ENCODE measurements around the gene FOXO1.

Gene FOXO1

DNA sequence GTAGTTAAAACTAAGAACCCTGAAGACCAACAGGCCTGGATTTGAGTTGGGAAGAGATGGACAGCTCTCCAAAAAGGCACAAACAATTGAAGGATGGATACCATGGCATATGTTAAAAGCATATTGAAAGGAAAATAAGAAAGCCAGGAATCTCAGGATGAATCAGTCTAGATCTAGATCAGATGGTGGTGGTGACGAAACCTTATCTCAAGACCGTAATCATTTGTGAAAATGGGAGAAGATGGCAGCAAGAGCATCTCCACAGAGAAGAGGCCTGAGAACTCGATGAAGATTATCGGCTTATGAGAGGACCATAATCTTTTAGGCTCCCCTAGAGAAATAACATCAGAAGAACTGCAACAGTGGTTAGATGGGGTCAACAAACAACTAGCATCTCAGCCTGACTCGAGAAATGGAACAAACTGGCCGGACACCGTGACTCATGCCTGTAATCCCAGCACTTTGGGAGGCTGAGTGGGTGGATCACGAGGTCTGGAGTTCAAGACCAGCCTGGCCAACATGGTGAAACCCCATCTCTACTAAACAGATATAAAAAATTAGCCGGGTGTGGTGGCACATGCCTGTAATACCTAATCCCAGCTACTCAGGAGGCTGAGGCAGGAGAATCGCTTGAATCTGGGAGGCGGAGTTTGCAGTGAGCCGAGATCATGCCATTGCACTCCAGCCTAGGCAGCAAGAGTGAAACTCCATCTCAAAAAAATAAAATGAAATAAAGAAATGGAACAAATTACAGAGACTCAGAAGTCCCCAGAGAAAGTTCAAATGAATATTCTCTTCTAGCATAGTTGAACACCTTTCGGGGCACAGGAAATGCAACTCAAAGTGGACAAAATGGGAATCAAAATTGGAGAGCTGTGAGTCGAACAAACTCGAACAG, 47.6 kb downstream of the FOXO1 start:
- no peak overlapping the region for H3K4me3 ChIP-seq (ENCODE audit: low read depth, low read length)
- DNase-seq (ENCODE audit: low read depth), result no peak
- TF ChIP-seq, protein P1, sequence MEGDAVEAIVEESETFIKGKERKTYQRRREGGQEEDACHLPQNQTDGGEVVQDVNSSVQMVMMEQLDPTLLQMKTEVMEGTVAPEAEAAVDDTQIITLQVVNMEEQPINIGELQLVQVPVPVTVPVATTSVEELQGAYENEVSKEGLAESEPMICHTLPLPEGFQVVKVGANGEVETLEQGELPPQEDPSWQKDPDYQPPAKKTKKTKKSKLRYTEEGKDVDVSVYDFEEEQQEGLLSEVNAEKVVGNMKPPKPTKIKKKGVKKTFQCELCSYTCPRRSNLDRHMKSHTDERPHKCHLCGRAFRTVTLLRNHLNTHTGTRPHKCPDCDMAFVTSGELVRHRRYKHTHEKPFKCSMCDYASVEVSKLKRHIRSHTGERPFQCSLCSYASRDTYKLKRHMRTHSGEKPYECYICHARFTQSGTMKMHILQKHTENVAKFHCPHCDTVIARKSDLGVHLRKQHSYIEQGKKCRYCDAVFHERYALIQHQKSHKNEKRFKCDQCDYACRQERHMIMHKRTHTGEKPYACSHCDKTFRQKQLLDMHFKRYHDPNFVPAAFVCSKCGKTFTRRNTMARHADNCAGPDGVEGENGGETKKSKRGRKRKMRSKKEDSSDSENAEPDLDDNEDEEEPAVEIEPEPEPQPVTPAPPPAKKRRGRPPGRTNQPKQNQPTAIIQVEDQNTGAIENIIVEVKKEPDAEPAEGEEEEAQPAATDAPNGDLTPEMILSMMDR (IDR thresholded peaks at IDR 0.05; ENCODE audit: control insufficient read depth, extremely low read depth, insufficient read depth), result no peak

DNA sequence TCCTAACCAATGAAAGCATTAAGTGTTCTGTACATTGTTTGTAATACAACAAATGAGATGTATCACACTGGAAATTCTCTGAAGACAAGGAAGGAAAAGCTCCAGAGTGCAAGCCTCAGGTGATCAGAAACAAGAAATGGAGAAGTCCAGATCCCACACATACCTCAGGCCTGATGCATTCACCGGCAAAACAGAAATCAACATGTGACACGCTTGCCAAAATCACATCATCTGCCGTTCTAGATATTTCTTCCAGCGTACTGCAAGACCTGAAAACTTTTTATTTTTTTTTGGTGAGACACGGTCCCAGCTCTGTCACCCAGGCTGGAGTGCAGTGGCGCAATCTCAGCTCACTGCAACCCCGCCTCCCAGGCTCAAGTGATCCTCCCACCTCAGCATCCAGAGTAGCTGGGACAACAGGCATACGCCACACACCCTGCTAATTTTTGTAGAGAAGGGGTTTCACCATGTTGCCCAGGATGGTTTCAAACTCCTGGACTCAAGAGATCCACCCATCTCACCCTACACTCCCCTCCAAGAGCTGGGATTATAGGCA, 48.6 kb downstream of the FOXO1 start:
- TF ChIP-seq, protein P1 (IDR thresholded peaks at IDR 0.05; ENCODE audit: control insufficient read depth, extremely low read depth, insufficient read depth), result no peak
- DNase-seq (ENCODE audit: low read depth), result no peak
- H3K4me3 ChIP-seq (ENCODE audit: low read depth, low read length), result no peak overlapping the region

DNA sequence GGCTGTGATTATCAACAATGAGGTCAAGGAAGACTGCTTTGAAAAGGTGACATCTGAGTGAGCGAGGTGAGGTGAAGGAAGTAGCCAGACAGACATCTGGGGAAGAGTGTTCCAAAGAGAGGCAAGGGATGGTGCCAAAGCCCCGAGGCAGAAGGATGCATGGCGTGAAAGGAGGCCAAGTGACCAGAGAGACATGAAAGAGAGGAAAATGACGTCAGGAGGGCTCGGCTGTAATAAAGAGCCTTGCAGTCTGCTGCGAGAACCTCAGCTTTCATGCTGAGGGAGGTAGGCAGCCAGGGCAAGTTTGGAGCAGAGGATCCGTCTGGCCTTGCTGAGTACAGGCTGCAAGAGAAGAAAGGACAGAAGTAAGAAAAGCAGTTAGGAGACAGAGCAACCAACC, 50.8 kb downstream of the FOXO1 start:
- no peak overlapping the region for H3K4me3 ChIP-seq (ENCODE audit: low read depth, low read length)
- TF ChIP-seq, protein P1 (IDR thresholded peaks at IDR 0.05; ENCODE audit: control insufficient read depth, extremely low read depth, insufficient read depth), result no peak
- no peak for DNase-seq (ENCODE audit: low read depth)

DNA sequence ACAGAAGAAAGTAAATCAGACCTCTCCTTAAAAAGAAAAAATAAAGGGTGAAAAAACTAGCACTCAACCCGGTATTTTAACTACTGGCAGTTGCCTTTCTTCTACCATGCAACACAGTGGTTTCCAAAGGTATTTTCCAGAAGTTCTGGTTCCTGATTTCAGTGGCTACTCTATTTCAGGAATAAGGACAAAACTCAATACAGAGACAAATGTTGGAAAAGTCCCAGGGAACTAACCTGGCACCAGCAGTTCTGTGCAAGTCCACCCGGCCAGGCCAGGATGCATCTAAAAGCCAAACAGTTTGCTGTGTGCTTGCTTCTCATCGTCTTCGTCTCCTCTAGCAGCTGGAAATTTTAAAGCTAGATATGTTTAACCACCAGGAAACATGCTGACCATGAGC, 52.5 kb downstream of the FOXO1 start:
- TF ChIP-seq, protein P1 (IDR thresholded peaks at IDR 0.05; ENCODE audit: control insufficient read depth, extremely low read depth, insufficient read depth), result no peak
- no peak overlapping the region for H3K4me3 ChIP-seq (ENCODE audit: low read depth, low read length)
- DNase-seq (ENCODE audit: low read depth), result no peak

DNA sequence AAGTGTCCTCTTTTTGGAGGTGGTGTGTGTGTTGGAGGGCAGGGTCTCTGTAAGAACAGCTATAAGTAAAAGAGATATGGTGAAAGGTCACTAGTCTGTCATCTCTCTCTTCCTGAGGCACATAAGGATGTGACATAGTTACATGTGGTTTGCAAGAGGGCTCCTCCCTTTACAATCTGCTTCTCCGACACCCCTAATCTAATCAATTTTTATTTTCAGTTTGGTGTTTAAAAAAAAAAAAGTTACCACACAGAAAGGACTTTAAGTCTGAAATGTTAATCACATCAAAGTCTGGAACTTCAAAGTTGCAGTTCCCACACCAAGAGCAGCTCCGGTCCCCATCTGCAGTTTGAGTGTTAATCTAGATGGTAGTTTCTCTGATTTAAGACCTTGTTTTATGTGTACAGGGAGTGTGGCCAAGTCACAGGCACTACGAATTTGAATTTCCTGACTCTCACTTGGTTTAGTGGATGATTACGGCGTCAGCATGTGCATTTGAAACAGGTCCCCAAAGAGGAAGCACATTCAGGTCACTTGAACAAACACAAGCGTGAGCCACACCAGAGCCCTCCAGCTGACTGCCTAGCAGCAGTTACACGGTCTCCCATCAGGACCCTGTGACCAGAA, 53.1 kb downstream of the FOXO1 start:
- TF ChIP-seq, protein P1 (IDR thresholded peaks at IDR 0.05; ENCODE audit: control insufficient read depth, extremely low read depth, insufficient read depth), result no peak
- no peak overlapping the region for H3K4me3 ChIP-seq (ENCODE audit: low read depth, low read length)
- DNase-seq (ENCODE audit: low read depth), result no peak

DNA sequence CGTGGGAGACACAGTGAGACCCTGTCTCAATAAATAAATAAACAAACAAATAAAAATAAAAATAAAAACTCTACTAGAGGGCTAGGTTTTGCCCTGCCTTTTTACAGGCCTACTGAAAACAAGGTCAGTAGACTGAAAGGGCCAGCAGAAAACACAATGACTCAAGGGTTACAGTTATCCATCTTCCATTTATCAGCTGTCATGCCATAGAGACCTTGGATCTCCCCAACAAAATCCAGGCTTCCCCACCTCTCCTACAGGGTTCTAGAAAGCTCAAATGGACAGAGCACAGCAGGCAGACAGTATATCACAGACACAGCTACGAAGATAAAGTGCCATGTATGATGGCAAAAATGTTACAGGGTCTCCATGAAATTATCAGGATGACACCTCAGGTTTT, 54.4 kb downstream of the FOXO1 start:
- H3K4me3 ChIP-seq (ENCODE audit: low read depth, low read length), result no peak overlapping the region
- TF ChIP-seq, protein P1 (IDR thresholded peaks at IDR 0.05; ENCODE audit: control insufficient read depth, extremely low read depth, insufficient read depth), result no peak
- DNase-seq (ENCODE audit: low read depth), result no peak
